NOMO-1 treated with dmso at 0.1 percent for 144 hours (cell line): ENCODE data around the gene GDPD4.

Experiments used
- DNase-seq: peaks from one replicate; lab custom pipeline; 2025; ENCODE audit not compliant: unreplicated experiment; lab: John Stamatoyannopoulos, UW

Gene GDPD4

DNA sequence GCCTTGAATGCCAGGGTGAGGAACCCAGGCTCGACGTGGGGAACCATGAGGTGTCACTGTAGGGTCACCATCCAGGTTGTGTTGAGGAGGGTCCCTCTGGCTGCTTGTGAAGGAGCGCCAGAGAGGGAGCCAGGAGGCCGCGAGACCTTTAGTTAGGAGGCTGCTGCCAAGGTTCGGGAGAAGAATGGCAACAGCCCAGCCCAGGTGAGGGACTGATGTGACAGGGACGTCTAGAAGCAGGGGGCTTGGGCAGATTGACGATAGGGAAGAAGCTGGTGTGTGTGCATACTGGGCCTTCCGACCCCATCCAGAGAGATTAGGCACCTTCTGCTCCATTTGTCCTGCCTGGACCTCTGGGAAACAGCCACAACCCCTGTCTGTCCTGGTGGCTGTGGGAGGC, 124.5 kb downstream of the GDPD4 start:
- DNase-seq = no peak

DNA sequence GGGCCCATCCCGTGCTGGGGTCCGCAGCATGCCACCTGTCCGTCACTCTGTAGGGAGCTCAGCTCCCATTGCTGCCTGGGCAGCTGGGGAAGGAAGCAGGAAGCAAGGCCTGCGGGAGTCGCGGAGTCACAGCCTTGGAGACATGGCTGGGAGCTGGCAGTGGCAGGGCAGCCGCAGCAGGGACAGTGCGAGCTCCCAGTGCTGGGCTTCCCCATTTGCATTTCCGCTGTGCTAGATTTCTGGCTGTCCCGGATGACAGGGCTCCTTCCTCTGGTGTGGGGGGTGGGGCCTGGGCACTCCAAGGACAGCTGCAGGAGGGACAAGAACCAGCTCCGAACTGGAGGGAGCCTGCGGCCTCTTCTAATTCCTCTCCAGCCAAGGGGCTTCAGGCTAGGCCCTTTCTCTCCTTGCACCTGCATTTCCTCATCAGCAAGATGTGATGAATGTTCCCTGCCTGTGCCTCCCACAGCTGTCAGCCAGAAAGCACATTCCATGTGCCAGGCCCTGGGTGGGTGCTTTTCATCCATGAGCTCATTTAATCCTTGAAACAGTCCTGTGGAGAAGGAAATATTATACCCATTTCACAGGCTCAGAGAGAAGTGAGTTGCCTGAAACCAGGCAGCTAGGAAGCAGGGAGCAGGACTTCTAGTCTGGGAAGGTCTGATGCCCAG, 125.5 kb downstream of the GDPD4 start:
- DNase-seq = no peak

DNA sequence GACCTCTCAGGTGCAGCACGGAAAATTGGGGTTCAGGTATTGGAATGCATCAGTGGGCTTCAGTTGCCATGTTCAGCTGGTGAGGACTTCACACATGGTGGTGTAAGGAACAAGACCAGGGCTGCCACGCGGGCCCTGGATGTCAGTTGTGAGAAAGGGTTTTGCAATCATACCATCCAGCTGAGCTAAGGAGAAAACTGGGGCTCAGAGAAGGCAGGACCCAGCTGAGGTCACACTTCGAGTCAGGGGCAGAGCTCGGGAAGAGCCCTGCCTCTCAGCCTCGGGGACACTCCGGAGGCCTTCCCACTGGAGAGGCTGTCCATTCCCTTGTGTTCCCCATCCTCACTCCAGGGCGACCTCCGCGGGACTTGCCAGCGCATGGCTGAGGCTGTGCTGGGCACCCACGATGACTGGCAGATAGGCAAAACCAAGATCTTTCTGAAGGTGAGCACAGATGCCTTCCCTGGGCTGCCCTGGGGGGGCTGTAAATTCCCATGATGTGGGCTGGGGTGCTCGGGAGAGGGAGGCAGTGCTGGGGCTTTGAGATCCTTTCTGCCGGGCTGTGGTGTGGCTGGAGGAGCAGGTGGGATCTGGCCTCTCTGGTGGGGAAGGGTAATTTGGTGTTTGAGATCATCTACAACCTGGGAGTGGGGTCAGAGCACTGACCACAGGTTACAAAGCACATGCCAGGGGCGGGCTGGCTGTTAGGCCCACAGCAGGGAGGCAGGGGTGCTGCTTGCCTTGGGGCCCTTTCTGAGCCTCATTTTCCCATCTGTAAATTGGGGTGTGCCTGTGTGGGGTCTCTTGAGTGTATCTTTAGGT, 126.3 kb downstream of the GDPD4 start:
- DNase-seq = no peak

DNA sequence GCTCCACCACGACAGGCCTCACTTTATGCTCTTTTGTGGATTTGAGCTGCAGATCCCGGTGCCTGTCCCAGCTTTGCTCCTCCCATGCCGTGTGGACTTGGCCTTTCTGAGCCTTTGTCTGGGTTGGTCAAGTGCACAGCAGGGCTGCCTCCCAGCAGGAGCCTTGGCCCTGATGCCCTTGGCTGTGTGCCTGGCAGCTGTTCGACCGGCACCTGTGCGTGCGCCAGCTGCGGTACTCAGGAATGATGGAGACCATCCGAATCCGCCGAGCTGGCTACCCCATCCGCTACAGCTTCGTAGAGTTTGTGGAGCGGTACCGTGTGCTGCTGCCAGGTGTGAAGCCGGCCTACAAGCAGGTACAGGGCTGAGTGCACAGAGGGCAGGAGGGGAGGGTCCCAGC, 126.9 kb downstream of the GDPD4 start:
- no peak for DNase-seq

DNA sequence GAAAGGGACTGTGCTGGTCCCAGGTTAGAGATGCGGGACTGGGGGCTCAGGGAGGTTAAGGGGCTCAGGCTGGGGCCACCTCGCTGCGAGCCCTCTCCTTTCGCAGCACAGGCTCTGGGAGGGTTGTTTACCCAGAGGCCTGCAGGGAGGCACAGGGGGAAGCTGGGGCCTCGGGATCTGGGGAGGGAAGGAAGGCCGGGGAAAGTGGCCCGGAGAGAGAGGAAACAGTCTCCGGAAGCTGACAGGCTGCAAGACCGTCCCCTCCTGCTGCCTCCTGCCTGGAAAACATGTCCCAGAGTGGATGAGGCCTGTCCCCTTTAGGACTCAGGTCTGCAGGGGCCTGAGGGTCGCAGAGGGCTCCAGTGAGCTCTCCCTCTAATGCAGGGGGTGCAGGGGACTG, 128.0 kb downstream of the GDPD4 start:
- no peak for DNase-seq

DNA sequence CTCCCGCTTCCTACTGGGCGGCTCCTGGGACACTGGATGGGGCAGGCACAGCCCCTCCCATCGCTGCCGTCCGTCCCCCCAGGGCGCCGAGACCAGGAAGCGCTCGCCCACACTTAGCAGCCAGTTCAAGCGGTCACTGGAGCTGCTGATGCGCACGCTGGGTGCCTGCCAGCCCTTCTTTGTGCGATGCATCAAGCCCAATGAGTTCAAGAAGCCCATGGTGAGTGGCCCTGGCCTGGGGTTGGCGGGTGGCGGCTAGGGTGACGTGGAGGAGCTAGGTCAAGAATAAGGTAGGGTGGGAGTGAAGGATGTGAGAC, 128.9 kb downstream of the GDPD4 start:
- DNase-seq = no peak

DNA sequence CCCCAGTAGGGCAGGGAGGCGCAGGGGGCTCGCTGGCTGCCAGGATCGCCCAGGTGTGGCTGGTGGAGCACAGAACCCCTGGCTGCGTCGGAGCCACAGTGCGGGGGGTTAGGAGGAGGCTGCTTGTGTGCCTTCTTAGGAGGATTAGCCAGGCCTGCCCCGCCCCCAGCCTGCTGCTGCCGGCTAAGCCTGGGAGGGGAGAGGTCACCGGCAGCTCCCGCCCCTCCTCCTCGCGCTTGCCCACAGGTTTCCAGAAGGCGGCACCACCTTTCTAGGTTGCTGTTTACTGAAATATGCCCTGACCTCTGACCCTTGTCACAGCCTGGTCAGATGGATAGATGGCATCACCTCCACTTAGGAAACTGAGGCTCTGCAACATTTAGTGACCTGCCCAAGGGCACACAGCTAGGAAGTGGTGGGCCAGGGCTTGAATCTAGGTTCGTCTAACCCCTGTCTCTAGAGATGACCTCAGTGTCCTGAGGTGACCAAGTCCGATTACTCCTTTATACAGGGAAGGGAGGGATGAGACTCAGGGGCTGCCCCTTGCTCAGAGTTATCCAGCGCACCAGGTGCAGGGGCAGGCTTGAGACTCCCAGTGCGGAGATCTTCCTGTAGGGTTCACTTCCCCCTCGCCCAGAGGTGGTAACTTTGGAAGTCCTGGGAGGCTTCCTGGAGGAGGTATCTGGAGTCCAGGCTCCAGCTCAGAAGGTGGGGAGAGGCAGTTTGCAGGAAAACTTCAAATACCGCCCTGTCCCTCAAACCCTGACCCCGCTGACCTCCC, 129.4 kb downstream of the GDPD4 start:
- no peak for DNase-seq

DNA sequence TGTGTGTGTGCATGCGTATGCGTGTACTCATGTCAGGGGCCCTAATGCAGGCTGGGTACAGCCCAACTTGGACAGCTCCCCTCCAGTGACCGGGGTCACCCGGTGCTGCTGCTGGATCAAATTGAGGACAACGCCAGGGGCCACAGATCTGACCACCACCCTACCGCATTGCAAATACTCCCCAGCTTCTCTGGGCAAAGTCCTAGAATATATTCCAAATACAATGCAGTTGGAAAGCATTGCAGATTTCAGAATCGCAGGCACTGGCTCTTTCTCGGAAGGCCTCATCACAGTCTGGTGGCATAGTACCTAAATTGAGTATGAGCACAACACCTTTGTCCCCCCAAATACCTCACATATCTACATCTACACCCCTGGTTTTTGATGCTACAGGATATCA, 130.2 kb downstream of the GDPD4 start:
- no peak for DNase-seq

DNA sequence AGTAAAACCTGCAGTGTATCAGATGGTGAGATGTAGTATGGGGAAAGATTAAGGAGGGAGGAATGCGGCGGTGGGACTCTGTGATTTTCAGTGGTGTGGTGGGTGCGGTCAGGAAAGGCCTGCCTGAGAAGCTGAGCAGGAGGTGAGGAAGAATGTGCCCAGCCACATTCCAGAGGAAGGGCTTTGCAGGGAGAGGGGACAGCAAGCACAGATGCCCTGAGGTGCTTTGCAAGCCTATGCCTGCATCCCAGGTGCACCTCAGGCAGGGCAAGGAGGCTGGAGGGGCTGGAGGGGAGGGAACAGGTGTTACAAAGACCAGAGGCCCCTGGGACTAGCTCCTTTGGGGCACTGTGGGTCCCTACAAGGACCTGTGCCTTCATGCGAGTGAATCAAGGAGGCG, 131.4 kb downstream of the GDPD4 start:
- no peak for DNase-seq

DNA sequence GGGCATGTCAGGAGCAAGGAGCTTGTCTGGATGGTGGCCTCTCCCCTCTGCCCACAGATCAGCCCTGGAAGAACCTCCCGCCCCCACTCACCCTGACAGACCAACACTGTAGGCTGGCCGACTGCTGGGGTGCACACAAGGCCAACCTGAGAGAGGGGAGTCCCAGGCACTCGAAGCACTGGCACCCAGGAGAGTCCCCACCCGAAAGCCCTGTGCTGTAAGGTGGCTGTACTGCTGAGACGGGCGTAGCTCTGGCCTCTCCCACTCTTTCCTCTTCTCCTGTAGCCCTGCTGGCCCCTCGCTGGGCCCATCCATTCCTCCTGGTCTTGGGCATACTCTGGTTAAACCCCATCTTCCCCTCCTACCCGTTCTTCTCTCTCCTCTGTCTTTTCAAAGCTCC, 133.7 kb downstream of the GDPD4 start:
- DNase-seq = no peak

DNA sequence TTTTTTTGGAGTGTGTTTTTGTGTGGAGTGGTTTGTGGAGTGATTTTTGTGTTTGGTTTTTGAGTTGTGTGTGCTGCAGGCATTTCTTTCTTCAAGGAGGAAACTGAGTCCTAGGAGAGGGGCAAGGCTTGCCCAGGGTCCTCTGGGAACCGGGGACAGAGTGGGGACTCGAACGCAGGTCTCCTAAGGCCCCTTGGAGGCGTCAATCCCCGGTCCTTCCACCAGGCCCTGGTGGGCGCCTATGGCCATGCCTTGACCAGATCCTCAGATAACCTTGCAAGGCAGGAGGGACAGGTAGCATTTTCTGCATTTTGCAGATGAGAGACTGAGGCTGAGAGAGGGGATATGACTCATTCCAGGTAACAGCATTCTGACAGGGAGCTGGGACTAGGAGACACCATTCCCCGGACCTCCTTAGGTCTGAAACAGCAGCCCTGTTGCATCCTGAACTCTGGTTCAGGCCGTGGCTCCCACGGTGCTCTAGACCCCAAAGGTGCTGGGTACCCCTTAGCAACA, 134.3 kb downstream of the GDPD4 start:
- no peak for DNase-seq
